Measurements from ENCODE around the gene ZDHHC7.
"Not testable (repeated sequence)": the region's sequence is repeated elsewhere in the genome, so short reads cannot be mapped to it uniquely, and the experiment has no call there.

ZDHHC7 gene

DNA sequence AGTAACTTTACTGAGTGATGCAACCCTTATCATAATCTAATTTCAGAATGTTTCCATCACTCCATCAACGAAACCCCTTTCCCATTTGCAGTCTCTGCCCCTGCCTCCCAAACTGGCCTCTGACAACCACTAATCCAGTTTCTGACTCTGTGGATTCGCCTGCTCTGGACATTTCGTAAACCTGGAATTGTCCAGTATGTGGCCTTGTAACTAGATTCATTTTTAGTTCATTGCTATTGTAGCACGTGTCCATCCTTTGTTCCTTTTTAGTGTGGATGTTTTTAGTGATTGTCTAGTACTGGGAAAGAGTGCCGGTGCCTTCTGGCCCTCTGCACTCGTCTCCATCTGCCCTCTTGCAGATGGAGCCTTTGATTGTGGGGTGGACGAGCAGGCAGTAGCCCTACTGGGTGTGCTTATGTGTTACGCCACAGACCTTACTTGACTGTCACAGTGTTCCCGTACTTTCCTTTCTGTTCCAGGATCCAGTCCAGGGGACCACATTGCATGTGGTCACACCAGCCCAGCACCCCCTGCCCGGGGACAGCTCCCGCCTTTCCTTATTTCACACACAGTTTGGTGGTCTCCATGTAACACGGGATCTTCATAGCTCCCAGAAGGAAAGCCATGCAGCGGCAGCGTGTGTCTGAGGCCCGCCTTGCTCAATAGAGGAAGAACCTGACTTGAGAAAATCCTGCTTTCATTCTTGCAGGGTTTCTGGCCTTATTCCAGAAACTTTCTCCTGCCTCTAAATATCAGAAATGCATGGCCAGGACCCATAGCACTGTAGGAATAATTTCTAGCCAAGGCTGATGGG is 25.1 kb upstream of the ZDHHC7 start:
- Mint-ChIP-seq H3K4me3 (peak overlapping the region; percentile 34), H3K4me1 (ENCODE audit: low read depth) (peaks cover 42% of the 10 kb centered on the region), H3K36me3 (ENCODE audit: low read depth) (peaks cover 72% of the 10 kb centered on the region), H3K27me3 (no peaks in the 10 kb centered on the region), H3K9me3 (no peaks in the 10 kb centered on the region), H3K27ac (peak overlapping the region; percentile 3)
- intact Hi-C loops (cut with micrococcal nuclease) = no loop called here

- H3K9me3 Mint-ChIP-seq = no peaks in the 10 kb centered on the region
- no peak overlapping the region for H3K27ac Mint-ChIP-seq
- intact Hi-C loops (cut with micrococcal nuclease) = no loop called here
- H3K27me3 Mint-ChIP-seq = no peaks in the 10 kb centered on the region
- peaks cover 49% of the 10 kb centered on the region for H3K4me1 Mint-ChIP-seq (ENCODE audit: low read depth)
- H3K4me3 Mint-ChIP-seq = no peak overlapping the region
- peaks cover 73% of the 10 kb centered on the region for H3K36me3 Mint-ChIP-seq (ENCODE audit: low read depth)
These were observed 23.5 kb upstream of the ZDHHC7 start for GRCh38 chr16:85034591-85035433.

GRCh38 chr16:85033171-85033570 is 21.8 kb upstream of the ZDHHC7 start:
- Mint-ChIP-seq H3K9me3 (no peaks in the 10 kb centered on the region), H3K4me1 (ENCODE audit: low read depth) (peaks cover 66% of the 10 kb centered on the region), H3K27ac (no peak overlapping the region), H3K36me3 (ENCODE audit: low read depth) (peaks cover 61% of the 10 kb centered on the region), H3K4me3 (no peak overlapping the region), H3K27me3 (no peaks in the 10 kb centered on the region)
- intact Hi-C loops (cut with micrococcal nuclease) = no loop called here

DNA sequence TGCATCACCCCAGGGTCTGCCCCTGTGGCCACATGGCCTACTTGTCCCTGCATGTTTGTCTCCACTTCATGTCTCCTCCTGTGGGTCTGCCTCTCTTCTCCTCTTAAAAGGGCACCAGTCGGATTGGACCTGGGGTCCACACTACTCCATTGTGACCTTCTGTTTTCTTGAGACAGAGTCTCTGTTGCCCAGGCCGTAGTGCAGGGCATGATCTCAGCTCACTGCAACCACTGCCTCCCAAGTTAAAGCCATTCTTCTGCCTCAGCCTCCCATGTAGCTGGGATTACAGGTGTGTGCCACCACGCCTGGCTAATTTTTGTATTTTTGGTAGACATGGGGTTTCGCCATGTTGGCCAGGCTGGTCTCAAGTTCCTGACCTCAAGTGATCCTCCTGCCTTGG is 20.9 kb upstream of the ZDHHC7 start:
- H3K9me3 Mint-ChIP-seq; H3K27me3 Mint-ChIP-seq; intact Hi-C loops (cut with micrococcal nuclease); H3K4me3 Mint-ChIP-seq; H3K27ac Mint-ChIP-seq: not testable (repeated sequence)
- Mint-ChIP-seq H3K36me3 (ENCODE audit: low read depth) (peaks cover 62% of the 10 kb centered on the region), H3K4me1 (ENCODE audit: low read depth) (peaks cover 70% of the 10 kb centered on the region)

- intact Hi-C loops (cut with micrococcal nuclease) = no loop called here
- Mint-ChIP-seq H3K27ac (no peak overlapping the region), H3K9me3 (no peaks in the 10 kb centered on the region), H3K36me3 (ENCODE audit: low read depth) (peaks cover 59% of the 10 kb centered on the region), H3K27me3 (no peaks in the 10 kb centered on the region), H3K4me3 (no peak overlapping the region), H3K4me1 (ENCODE audit: low read depth) (peaks cover 66% of the 10 kb centered on the region)
These were observed 20.1 kb upstream of the ZDHHC7 start for GRCh38 chr16:85031451-85031850.

DNA sequence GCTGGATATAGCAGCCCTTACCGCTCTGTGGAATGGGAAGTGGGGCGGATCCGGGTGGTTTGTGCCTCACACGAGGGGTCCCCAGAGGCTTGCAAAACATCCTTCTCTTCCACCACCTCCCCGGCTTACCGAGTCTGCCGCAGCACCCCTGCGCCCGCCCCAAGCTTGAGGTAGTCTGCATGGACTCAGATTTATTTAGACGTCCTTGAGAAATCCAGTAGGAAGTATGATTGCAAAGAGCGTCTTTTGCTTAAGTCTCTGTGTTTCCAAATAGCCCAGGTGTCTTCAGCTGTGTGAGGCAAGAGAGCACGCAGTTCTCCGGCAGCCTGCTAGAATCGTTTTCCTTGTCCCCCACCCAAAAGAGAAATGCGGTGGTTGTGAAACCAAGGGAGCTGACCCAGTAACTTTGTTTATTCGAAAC is 18.7 kb upstream of the ZDHHC7 start:
- Mint-ChIP-seq H3K9me3 (no peaks in the 10 kb centered on the region), H3K27me3 (no peaks in the 10 kb centered on the region), H3K27ac (no peak overlapping the region), H3K4me3 (peak overlapping the region; percentile 52), H3K4me1 (ENCODE audit: low read depth) (peaks cover 69% of the 10 kb centered on the region), H3K36me3 (ENCODE audit: low read depth) (peaks cover 48% of the 10 kb centered on the region)
- intact Hi-C loops (cut with micrococcal nuclease) = loop anchor here (5.0 to 10.0 kb wide), 2 partner anchors 48 to 55 kb away; no protein-coding TSS in a partner anchor

DNA sequence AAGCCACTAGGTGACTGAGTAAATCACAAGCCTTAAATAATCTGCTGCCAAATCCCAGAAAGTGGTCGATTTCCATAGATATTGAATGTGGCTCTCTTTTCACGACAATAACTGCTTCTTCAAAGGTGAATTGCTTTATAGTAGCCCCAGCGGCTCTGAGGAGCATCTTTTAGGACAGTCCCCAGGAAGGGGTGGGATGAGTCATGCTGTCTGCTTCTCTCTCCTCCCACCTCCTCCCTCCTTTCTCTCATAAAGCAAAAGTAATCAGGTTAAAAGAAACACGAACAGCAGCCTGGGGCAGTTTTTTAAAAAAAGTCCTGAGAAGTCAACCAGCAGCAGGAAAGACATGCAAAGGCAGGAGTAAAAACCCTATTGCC is 18.1 kb upstream of the ZDHHC7 start:
- peaks cover 72% of the 10 kb centered on the region for H3K4me1 Mint-ChIP-seq (ENCODE audit: low read depth)
- intact Hi-C loops (cut with micrococcal nuclease) = loop anchor here (5.0 to 10.0 kb wide), 2 partner anchors 47 to 55 kb away; no protein-coding TSS in a partner anchor
- H3K4me3 Mint-ChIP-seq = peak overlapping the region; percentile 26
- H3K27ac Mint-ChIP-seq = no peak overlapping the region
- H3K36me3 Mint-ChIP-seq (ENCODE audit: low read depth) = peaks cover 42% of the 10 kb centered on the region
- no peaks in the 10 kb centered on the region for H3K9me3 Mint-ChIP-seq
- no peaks in the 10 kb centered on the region for H3K27me3 Mint-ChIP-seq

- Mint-ChIP-seq H3K9me3 (no peaks in the 10 kb centered on the region), H3K27ac (peak overlapping the region; percentile 99), H3K4me1 (ENCODE audit: low read depth) (peaks cover 68% of the 10 kb centered on the region), H3K36me3 (ENCODE audit: low read depth) (peaks cover 37% of the 10 kb centered on the region), H3K4me3 (peak overlapping the region; percentile 98), H3K27me3 (no peaks in the 10 kb centered on the region)
- intact Hi-C loops (cut with micrococcal nuclease) = loop anchor here (5.0 to 10.0 kb wide), 2 partner anchors 47 to 56 kb away; no protein-coding TSS in a partner anchor
These were observed 17.5 kb upstream of the ZDHHC7 start for GRCh38 chr16:85028685-85029407.

DNA sequence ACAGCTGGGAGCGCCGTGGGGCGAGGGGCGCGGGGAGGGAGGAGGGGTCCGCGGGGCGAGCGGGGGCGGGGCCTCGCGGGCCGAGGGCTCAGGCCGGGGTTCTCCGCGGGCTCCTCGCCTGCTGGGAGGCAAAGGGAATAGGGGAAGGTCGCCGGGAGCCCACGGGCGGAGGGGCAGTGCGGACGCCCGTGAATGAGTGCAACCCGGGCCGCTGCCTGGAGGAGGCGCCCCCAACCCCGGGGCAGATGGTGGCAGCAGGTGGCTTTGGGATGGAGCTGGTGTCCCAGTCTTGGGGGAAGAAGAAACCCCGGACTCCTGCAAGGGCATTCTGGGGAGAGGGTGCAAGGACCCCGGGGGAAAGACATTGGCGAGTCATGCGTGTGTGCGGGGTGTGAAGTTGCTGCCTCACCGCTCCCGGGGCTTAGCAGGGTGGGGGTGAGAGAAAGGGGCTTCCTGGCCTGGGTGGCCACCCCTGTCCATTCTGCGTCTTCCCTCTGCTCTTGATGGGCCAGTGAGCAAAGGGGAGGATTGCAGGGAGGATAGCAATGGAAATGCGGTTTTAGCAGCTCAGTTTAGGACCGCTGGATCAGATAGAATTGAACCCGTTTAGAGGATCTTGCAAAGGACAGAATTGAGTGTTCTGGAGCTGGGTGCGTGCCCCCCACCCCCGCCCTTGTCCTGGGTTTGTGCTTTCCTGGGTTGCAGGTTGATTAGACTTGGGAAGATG is 16.8 kb upstream of the ZDHHC7 start:
- Mint-ChIP-seq H3K27me3 (no peaks in the 10 kb centered on the region), H3K27ac (peak overlapping the region; percentile 99), H3K4me1 (ENCODE audit: low read depth) (peaks cover 65% of the 10 kb centered on the region), H3K4me3 (peak overlapping the region; percentile 98), H3K36me3 (ENCODE audit: low read depth) (peaks cover 30% of the 10 kb centered on the region), H3K9me3 (no peaks in the 10 kb centered on the region)
- intact Hi-C loops (cut with micrococcal nuclease) = loop anchor here (5.0 to 10.0 kb wide), 2 partner anchors 46 to 57 kb away; no protein-coding TSS in a partner anchor

DNA sequence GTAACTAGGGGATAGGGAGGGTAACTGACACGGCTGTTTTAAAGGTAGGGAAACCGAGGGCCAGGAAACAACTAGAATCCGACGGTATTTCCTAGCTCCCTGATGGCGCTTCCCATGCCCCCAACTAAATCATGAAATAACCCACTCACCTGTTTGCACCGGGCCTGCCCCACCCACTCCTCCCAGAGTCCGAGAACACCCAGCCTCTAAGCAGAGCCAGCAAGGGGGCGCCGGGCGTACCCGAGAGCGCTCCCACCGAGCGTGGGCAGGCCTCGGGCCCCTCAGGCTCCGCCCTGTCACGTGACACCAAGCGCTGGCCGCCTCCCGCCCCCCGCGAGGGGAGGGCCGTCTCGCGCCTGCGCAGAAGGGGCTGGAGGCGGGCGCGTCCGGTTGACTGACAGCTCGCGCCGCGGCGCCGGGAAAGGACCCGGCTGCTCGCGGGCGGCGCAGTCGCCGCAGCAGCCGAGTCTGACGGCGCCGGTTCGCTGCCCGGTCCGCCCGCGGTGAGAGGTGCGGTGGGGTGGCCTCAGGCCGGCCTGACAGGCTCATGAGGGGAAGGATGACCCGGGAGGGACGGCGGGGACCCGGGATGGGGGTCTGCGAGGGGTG is 16.1 kb upstream of the ZDHHC7 start, which contains the start of gene KIAA0513:
Gene KIAA0513 (plus strand): TSS at position 447 of the 609 bp plus-strand sequence. CDS start 39,277 bp downstream, outside the sequence.
- Mint-ChIP-seq H3K9me3 (no peaks in the 10 kb centered on the region), H3K4me1 (ENCODE audit: low read depth) (peaks cover 65% of the 10 kb centered on the region), H3K4me3 (peak within 1 kb of the TSS; percentile 98), H3K27me3 (no peaks in the 10 kb centered on the region), H3K27ac (peak within 1 kb of the TSS; percentile 99), H3K36me3 (ENCODE audit: low read depth) (peaks cover 23% of the 10 kb centered on the region)
- intact Hi-C loops (cut with micrococcal nuclease) = loop anchor here (5.0 to 10.0 kb wide), 2 partner anchors 45 to 57 kb away; no protein-coding TSS in a partner anchor

DNA sequence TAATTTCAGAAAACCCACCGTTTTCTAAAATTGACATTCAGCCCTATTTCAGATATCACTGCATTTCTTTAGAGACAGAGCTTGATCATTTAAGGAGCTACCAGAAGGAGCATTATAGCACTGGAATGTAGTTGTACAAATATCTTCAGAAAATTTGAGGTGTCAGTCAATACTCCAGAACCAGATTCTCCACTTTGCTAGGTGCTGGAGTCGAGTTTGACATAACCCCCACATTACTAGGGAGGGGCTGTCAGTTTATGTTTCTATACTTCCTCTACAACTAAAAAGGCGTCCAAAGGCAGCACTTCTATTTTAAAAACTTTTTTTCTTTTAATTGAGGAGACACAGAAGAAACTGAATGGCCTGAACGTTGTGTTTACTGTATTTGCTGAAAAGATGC is 15.4 kb upstream of the ZDHHC7 start:
- intact Hi-C loops (cut with micrococcal nuclease) = loop anchor here (5.0 to 10.0 kb wide), 2 partner anchors 44 to 58 kb away; no protein-coding TSS in a partner anchor
- H3K36me3 Mint-ChIP-seq (ENCODE audit: low read depth) = peaks cover 16% of the 10 kb centered on the region
- peaks cover 65% of the 10 kb centered on the region for H3K4me1 Mint-ChIP-seq (ENCODE audit: low read depth)
- peak overlapping the region; percentile 61 for H3K4me3 Mint-ChIP-seq
- H3K27ac Mint-ChIP-seq = peak overlapping the region; percentile 99
- H3K27me3 Mint-ChIP-seq = no peaks in the 10 kb centered on the region
- no peaks in the 10 kb centered on the region for H3K9me3 Mint-ChIP-seq

DNA sequence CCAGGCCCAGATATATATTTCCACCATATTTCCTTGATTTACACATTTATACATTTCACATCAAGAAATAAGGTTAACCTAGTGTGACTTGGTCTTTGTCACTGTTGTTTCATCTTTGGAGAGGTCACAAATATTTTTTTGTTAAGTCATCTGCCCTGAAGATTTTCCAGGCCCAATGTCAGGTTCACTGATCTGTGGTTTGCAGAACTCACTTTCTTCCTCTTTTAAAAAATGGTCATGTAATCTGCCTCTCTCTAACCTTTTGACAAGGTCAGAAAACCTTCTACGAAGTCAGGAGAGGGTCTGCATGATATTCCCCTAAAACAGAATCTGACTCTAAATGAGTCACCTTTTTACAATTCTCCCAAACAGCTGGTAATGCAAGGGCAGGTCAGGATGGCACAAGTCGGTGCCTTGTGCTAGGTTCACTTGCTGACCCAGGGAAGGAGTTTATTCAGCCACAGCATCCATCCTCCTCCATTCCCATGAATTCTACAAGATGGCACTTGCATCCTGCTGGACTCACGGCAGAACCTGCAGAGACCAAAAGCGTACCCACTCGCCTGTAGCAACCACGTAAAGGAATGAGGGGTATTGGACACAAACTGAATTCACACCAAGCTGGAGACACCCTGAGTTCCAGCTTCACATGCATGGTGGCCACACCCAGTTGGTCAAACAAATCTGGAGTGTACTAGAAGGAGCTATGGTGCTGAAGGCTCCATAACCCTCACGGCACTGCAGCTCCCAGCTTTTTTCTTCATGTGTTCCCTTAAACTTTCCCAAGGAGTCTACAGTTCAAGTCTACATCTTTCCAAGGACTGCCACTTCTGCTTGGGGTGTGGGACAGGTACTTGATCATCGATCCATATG is 14.7 kb upstream of the ZDHHC7 start:
- Mint-ChIP-seq H3K27me3 (no peaks in the 10 kb centered on the region), H3K9me3 (no peaks in the 10 kb centered on the region), H3K36me3 (ENCODE audit: low read depth) (peaks cover 10% of the 10 kb centered on the region), H3K4me1 (ENCODE audit: low read depth) (peaks cover 65% of the 10 kb centered on the region), H3K27ac (peak overlapping the region; percentile 99), H3K4me3 (peak overlapping the region; percentile 61)
- intact Hi-C loops (cut with micrococcal nuclease) = loop anchor here (5.0 to 10.0 kb wide), 2 partner anchors 44 to 59 kb away; no protein-coding TSS in a partner anchor
